Glutamatergic neuron (in vitro differentiated cells): ENCODE results near the gene GRIK4. TPM values are rescaled to one million over a fixed set of nuclear protein-coding genes. Genes with fewer than 3 reads are reported as not detected.
"Not testable (repeated sequence)": the region's sequence is repeated elsewhere in the genome, so short reads cannot be mapped to it uniquely, and the experiment has no call there.

Experiments used
- DNase-seq: peaks from one replicate; pipeline ENCODE4 v3.0.0; 2022
- H3K27ac Mint-ChIP-seq: one replicate; pipeline ENCODE4 v1.8.0; 2020; ENCODE audit warnings: mild to moderate bottlenecking, mixed read lengths, inconsistent platforms; ENCODE audit not compliant: unreplicated experiment
- H3K27me3 Mint-ChIP-seq: one replicate; pipeline ENCODE4 v1.8.0; 2020; ENCODE audit warnings: mild to moderate bottlenecking, moderate library complexity, mixed read lengths, inconsistent platforms; ENCODE audit not compliant: unreplicated experiment
- H3K36me3 Mint-ChIP-seq: one replicate; pipeline ENCODE4 v1.8.0; 2020; ENCODE audit warnings: mild to moderate bottlenecking, mixed read lengths, inconsistent platforms; ENCODE audit not compliant: unreplicated experiment
- H3K4me1 Mint-ChIP-seq: one replicate; pipeline ENCODE4 v1.8.0; 2020; ENCODE audit warnings: mild to moderate bottlenecking, low read depth, mixed read lengths, inconsistent platforms; ENCODE audit not compliant: unreplicated experiment
- H3K4me3 Mint-ChIP-seq: one replicate; pipeline ENCODE4 v1.8.0; 2020; ENCODE audit warnings: mild to moderate bottlenecking, mixed read lengths, inconsistent platforms; ENCODE audit not compliant: unreplicated experiment
- H3K9me3 Mint-ChIP-seq: one replicate; pipeline ENCODE4 v1.8.0; 2020; ENCODE audit warnings: mild to moderate bottlenecking, moderate library complexity, mixed read lengths, inconsistent platforms; ENCODE audit not compliant: unreplicated experiment
- total RNA-seq: library from RNA; stranded (reverse); fragmentation: NEBNext Ultra II Directional; extraction: Animal tissue kit (Norgen Biotek cat#: 25700); gene quantifications from one replicate; pipeline ENCODE4 v1.2.1, GENCODE V29; 2021; ENCODE audit not compliant: unreplicated experiment
- TF ChIP-seq, protein P1 (sequence below): fragments of 200-600 bp; sonication (generic); IDR thresholded peaks from one replicate; pipeline ENCODE4 v1.5.0; 2021; ENCODE audit not compliant: partially characterized antibody, unreplicated experiment

Gene GRIK4
- total RNA-seq, 1 donor from 2014 or later = 3.6 TPM

DNA sequence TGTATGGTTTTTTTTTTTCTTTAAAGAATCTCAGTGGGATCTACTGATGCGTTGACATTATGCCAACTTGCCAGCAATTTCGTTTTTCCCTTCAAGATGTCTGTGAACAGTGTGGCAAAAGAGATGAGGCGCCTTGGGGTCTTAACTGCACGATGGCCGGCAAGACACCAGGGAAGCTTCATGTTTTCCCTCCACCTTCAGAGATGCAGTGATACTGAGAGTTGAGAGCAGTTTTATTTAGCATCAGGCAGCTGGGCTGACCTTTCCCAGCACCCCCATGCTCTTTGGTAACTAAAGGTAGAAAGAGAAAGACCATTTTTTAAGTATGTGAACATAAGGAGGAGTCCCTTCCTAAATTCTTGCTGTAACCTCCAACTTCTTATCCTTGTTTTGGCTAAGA, 11.7 kb upstream of the GRIK4 start:
- no peaks in the 10 kb centered on the region for H3K9me3 Mint-ChIP-seq
- DNase-seq = no peak
- no peaks in the 10 kb centered on the region for H3K36me3 Mint-ChIP-seq
- peaks cover 9% of the 10 kb centered on the region for H3K27me3 Mint-ChIP-seq
- peaks cover 12% of the 10 kb centered on the region for H3K4me1 Mint-ChIP-seq
- TF ChIP-seq, protein P1, sequence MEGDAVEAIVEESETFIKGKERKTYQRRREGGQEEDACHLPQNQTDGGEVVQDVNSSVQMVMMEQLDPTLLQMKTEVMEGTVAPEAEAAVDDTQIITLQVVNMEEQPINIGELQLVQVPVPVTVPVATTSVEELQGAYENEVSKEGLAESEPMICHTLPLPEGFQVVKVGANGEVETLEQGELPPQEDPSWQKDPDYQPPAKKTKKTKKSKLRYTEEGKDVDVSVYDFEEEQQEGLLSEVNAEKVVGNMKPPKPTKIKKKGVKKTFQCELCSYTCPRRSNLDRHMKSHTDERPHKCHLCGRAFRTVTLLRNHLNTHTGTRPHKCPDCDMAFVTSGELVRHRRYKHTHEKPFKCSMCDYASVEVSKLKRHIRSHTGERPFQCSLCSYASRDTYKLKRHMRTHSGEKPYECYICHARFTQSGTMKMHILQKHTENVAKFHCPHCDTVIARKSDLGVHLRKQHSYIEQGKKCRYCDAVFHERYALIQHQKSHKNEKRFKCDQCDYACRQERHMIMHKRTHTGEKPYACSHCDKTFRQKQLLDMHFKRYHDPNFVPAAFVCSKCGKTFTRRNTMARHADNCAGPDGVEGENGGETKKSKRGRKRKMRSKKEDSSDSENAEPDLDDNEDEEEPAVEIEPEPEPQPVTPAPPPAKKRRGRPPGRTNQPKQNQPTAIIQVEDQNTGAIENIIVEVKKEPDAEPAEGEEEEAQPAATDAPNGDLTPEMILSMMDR = no peak
- no peak overlapping the region for H3K4me3 Mint-ChIP-seq
- H3K27ac Mint-ChIP-seq = no peak overlapping the region

DNA sequence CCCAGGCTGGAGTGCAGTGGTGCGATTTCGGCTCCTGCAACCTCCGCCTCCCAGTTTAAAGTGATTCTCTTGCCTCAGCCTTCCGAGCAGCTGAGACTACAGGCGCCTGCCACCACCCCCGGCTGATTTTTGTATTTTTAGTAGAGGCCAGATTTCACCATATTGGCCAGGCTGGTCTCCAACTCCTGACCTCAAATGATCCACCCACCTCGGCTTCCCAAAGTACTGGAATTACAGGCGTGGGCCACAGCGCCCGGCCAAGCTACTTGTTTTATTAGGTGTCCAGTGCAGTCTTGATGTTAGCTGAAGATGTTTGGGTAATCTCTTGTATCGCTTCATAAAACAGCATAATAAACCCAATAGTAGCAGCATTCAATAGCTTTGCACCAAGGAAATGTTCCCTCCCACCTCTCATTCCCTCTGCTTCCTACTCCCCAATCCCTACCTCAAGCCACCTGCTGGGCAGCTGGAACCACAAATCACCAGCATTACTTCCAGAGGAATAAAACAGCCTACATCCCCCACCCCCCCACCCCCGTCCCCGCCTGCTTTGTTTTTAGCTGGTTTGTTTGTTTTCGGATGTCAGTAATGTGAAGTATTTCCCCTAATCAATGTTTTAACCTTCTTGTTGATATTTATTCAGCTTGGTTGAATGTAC, 11.0 kb upstream of the GRIK4 start:
- Mint-ChIP-seq H3K27me3 (peaks cover 8% of the 10 kb centered on the region), H3K27ac (no peak overlapping the region), H3K4me1 (peaks cover 12% of the 10 kb centered on the region), H3K36me3 (no peaks in the 10 kb centered on the region), H3K4me3 (no peak overlapping the region), H3K9me3 (no peaks in the 10 kb centered on the region)
- no peak for DNase-seq
- TF ChIP-seq, protein P1 = no peak

DNA sequence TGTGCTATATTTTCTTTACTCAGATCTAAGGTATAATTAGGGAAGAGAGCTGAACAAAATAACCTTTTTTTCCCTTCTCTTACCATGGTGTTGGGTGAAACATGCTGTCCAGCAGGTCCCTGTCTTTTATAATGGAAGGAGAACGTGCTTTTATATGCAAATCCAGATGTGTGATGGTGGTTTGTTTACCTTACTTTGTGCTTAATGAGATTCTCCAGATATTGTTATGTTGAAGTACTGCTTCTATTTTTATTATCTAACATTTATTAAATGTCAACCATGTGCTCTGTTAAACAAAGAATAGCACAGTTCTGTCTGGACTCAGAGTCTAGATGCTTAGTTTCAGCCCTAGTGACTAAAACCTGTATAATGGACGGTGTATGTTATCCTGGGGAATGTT, 10.1 kb upstream of the GRIK4 start:
- no peak overlapping the region for H3K27ac Mint-ChIP-seq
- H3K27me3 Mint-ChIP-seq = peaks cover 5% of the 10 kb centered on the region
- H3K4me3 Mint-ChIP-seq = no peak overlapping the region
- no peak for DNase-seq
- TF ChIP-seq, protein P1 = no peak
- H3K4me1 Mint-ChIP-seq = peaks cover 12% of the 10 kb centered on the region
- no peaks in the 10 kb centered on the region for H3K36me3 Mint-ChIP-seq
- H3K9me3 Mint-ChIP-seq = no peaks in the 10 kb centered on the region

DNA sequence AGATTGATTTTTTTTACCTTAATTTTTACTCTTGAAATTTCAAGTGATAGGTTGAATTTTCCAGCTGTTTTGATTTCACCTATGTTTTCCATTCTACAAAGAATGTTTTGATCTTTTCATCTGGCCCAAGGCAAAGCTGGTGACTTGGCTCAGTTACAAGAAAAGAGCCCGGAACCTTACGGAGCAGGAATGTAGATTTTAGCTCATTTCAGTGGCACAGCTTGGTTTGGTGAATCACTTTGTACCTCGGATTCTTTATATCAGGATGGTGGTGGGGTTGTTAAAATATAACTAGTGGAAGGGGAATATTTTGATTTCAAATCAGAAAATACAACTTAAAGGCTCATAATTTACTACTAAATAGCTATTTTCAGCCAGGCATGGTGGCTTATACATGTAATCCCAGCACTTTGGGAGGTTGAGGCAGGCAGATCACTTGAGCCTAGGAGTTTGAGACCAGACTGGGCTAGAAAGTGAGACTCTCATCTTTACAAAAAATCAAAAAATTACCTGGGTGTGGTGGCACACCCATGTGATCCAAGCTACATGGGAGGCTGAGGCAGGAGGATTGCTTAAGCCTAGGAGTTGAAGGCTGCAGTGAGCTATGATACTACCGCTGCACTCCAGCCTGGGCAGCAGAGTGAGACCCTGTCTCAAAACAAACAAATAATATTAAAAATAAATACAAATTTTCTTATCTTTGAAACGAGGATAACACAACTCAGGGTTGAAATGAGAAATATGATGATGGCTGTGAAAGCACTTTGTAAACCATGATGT, 9.4 kb upstream of the GRIK4 start:
- DNase-seq = no peak
- TF ChIP-seq, protein P1 = no peak
- Mint-ChIP-seq H3K27me3 (no peaks in the 10 kb centered on the region), H3K4me1 (peaks cover 12% of the 10 kb centered on the region), H3K9me3 (no peaks in the 10 kb centered on the region), H3K4me3 (no peak overlapping the region), H3K36me3 (no peaks in the 10 kb centered on the region), H3K27ac (no peak overlapping the region)

DNA sequence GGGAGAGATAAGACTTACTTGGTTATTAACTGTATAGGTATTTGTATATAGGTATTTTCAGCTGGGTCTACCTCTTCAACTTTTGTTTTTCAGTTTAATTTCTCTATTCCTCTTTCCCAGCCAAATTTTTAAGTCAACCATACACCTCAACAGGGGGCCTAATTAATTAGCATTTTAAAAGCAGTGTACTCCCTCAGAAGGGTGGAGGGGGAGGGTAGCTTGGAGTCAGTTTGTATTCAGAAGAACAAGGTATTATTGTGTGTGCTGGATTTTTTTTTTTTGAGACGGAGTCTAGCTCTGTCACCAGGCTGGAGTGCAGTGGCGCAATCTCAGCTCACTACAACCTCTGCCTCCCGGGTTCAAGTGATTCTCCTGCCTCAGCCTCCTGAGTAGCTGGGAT, 8.0 kb upstream of the GRIK4 start:
- H3K36me3 Mint-ChIP-seq, H3K27me3 Mint-ChIP-seq, H3K4me3 Mint-ChIP-seq, DNase-seq, H3K27ac Mint-ChIP-seq, H3K9me3 Mint-ChIP-seq: not testable (repeated sequence)
- peaks cover 12% of the 10 kb centered on the region for H3K4me1 Mint-ChIP-seq
